NCI-H146 (cell line): ENCODE results near the gene BDNF.

ENCODE experiments used
- DNase-seq: peaks from one replicate; lab custom pipeline; 2025; lab: John Stamatoyannopoulos, UW

The BDNF gene

GRCh38 chr11:27625347-27625912 is 74.8 kb downstream of the BDNF start:
- no peak for DNase-seq

DNA sequence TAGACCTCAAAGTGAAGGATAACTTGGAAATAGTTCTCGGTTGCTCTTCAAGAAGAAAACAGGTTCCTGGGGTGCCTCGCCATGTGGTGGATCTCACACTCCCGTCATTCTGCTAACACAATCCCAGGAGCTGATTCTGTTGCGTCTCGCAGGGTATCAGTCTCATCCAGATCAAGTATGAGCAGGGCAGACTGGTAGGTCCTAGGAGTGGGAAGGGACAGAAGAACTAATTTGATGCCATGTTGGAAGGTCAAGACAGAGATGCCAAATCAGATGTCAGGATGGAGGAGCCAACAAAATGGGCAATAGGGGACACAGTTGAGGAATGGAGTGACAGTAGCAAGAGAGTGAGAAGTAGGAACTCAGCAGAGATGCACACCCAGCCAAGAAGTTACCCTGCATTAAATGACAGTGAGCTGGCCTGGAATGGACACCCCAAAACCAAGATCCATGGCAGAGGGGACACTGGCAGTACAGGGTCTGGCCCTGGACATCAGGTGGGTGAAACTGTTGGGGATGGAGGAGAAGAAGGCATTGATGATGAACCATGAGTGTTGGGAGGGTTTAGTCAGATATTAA is 76.2 kb downstream of the BDNF start:
- no peak for DNase-seq

DNA sequence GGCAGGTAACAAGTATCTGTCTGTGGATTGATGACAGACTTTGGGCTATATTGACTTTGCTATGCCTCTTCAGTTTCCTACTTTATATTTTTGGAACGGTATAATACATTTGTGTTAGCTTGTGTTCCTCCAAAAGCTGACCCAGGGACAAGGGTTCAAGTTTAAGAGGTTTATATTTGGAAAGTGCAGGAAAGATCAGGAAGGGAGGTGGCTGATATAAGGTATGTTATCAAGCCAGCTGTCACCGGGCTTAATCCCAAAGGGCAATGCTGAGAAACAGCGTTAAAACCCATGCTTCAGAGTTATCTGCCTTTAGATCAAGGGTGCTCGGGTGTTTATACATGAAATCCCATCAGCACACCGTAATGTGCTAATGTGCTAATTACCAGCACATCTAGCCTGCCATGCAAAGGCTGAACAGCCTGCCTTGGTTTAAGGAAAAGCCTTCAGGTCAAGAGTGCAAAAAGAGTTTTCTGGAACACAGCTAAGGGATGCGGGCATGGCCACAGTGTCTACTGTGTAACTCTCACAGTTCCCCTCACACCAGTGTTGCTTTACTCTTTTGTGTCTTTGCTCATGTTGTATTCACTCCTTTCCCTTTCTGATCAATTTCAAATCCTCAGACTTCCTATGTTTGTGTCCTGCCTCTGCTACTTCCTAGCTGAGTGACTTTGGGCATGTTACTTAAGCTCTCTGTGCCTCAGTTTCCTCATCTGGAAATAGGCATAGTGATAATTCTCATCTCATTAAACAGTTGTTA is 77.5 kb downstream of the BDNF start:
- DNase-seq: no peak

- DNase-seq: no peak
Measured at GRCh38 chr11:27621405-27622161, 78.7 kb downstream of the BDNF start.

DNA sequence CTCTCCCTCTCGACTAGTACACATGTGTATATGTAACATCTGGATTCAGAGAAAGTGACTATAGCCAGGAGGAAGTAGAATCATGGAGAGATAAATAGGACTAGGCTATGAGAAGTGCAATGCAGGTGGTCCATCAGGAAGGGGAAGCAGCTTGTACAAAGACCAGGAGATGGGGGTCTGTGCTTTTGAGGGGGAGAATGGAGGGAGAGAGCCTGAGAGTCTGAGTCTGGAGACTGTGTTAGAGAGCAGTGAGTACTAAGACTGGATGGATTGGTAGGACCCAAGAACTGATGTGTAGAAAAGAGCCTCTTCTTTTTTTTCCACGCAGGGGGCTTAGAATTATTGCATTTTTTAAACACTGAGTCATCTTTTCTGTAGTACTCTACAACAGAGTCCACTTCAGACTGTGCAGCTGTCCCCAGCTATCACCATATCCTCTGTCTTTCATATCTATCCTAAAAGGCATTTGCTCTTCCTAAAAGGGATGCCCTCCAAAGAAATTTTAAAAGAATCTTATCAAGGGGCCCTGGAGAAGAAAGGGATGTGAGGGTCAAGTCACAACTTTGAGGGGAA is 80.4 kb downstream of the BDNF start:
- DNase-seq: no peak

DNA sequence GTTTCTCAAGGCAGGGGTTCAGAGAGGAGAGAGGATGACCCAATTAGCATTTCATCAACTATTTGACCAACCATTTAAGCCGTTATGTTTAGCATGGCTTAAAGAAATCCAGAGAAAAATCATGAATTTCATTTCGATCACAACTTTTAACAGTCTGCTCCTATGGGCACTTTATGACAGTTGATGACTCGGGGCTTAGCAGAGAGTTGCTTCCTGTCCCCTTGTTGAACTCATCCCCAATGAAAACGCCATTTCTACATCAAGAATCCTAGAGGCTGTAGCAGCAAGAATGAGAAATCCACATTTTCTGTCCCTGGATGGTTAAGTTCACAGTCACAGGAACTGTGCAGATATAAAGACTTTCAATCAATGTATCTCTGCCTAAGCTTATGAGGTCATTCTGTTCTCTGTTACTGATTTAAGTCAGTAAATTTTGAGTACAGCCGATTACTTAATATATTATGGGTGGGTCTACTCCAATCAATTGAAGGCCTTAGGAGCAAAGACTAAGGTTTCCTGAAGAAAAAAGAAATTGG is 81.1 kb downstream of the BDNF start:
- no peak for DNase-seq

GRCh38 chr11:27618281-27618915 is 81.9 kb downstream of the BDNF start:
- no peak for DNase-seq

DNA sequence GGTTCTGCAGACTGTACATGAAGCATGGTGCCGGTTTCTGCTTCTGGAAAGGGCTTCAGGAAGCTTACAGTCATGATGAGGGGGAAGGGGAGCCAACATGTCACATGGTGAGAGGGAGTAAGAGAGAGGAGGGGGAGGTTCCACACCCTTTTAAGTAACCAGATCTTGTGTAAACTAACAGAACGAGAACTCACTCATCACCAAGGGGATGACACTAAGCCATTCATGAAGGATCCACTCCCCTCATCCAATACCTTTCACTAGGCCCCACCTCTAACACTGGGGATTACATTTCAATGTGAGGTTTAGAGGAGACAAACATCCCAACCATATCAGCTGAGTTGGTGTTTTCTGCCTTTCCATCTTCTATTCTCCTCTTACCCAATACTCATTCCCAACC is 83.5 kb downstream of the BDNF start:
- DNase-seq: no peak

GRCh38 chr11:27615833-27616232 is 84.4 kb downstream of the BDNF start:
- DNase-seq: no peak

DNA sequence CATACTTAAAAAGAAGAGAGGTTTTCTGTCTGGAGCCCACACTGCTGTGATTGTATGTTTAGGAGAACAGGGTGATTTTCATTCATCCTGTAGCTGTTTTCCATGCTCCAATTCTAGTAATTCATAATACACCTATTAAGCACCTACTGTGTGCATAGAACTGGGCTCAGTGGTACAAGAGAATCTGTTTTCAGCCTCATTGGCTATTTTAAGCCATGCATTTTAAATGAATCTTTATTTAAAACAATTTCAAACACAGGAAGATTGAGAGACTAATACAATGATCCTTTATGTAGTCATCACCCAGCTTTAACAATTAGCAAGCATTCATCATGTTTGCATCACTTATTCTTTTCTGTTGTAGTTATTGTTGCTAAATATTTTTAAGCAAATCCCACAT is 86.2 kb downstream of the BDNF start:
- no peak for DNase-seq

- DNase-seq: no peak
Measured at GRCh38 chr11:27612932-27613880, 87.0 kb downstream of the BDNF start.

DNA sequence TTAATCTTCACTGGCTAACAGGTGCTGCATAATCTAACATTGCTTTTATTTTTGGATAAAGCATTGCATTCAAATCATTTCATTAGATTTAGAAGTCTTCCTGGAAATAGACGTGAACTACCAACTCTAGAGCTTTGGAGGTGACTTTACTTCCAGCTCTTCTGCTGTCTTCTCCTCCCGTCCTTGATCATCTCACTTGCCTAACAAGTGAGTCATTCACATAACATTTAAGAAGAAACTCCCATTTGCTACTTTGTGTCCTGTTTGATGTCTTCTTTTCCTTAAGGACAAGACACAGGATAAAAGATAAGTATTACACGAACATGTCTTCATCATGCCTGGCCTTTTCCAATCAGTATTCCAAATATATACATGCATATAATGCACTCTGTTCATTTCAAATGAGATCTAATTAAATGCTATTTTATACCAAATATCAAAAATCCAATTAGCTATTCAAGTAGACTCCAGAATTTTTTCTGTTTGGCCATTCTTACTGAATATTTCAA is 88.3 kb downstream of the BDNF start:
- DNase-seq: no peak

- DNase-seq: no peak
Measured at GRCh38 chr11:27611390-27611789, 88.9 kb downstream of the BDNF start.

DNA sequence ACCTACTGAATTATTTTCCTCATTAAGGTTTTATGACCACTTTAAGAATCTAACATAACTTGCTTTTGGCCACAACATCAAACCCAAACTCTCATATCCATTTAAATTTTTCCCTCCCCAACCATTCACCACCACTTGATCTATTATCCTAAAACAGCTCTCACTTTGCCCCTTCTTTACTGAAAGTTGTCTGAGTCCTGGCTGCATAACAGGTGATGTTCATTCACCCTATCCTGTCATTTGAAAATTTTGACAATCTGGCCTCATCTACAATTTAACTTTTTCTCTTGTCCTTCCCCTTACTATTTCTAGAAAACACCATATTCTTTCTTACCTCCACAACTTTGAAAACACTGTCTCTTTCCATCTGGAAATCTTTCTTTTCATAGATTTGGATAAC is 89.3 kb downstream of the BDNF start:
- DNase-seq: no peak

DNA sequence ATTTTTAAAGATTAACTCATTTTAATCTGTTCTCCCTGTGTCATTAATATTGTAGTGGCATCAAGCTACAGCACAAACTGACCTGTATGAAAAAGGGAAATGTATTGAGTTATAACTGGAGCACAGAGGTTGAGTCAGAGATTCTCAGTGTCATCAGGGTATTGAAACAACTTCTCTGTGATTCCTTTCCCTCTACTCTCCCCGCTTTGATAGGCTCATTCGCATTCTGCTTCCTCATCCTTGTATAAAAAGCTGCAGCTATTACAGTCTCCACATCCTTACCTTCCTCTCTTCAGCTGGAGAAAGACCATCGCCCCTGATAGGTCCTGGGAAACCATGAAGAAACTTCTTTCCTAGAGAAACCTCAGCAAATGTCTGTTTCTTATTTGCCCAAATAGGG is 90.0 kb downstream of the BDNF start:
- DNase-seq: no peak

- DNase-seq: no peak
Measured at GRCh38 chr11:27608951-27609350, 91.3 kb downstream of the BDNF start.

DNA sequence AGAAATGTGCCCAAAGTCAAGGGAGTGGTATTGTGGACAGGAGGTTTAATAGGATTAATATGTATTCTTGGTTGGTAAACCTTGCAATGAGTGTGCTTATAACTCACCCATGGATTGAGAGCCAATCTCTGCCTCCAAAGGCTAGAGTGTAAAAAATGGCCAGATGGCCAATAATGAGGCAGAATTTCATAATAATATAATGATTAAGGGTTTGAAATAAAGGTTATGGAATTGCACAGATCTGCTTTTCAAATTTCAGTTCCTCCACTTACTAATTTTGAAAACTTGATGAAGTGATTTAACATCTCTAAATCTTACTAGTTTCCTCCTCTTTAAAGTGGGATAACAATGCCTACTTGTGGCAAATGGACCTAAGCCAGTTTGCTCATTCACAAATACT is 94.8 kb downstream of the BDNF start:
- DNase-seq: no peak
